HuH-7.5 (cell line): ENCODE measurements around the gene EGFL7.
A peak's percentile ranks its signal among the peaks of the same experiment; 100 is the strongest.

ENCODE experiments used
- DNase-seq: peaks from one replicate; pipeline ENCODE4 v3.0.0; 2011; ENCODE audit warnings: low spot score

The EGFL7 gene

GRCh38 chr9:136659861-136660784 lies 2.6 kb upstream of the EGFL7 start:
- no peak for DNase-seq

- no peak for DNase-seq
Measured at GRCh38 chr9:136660971-136661550, 1.7 kb upstream of the EGFL7 start.

GRCh38 chr9:136661641-136662325 lies 933 bp upstream of the EGFL7 start:
- no peak for DNase-seq

- DNase-seq, result no peak
Measured at GRCh38 chr9:136662326-136662655, 425 bp upstream of the EGFL7 start.

GRCh38 chr9:136664000-136664915 lies 1.5 kb downstream of the EGFL7 start:
- DNase-seq, result no peak

- peak; percentile 98 for DNase-seq
Measured at GRCh38 chr9:136665111-136665703, 2.5 kb downstream of the EGFL7 start.

- peak; percentile 92 for DNase-seq
Measured at GRCh38 chr9:136665704-136666371, 3.1 kb downstream of the EGFL7 start.

- DNase-seq, result no peak
Measured at GRCh38 chr9:136666372-136667213, 3.9 kb downstream of the EGFL7 start.

- DNase-seq, result no peak
Measured at GRCh38 chr9:136667214-136667939, 4.7 kb downstream of the EGFL7 start.

- DNase-seq, result no peak
Measured at GRCh38 chr9:136667940-136668760, 5.4 kb downstream of the EGFL7 start.

GRCh38 chr9:136668983-136669790 lies 6.5 kb downstream of the EGFL7 start:
- DNase-seq, result no peak

- no peak for DNase-seq
Measured at GRCh38 chr9:136669791-136670464, 7.2 kb downstream of the EGFL7 start.

- no peak for DNase-seq
Measured at GRCh38 chr9:136670576-136671253, 8.0 kb downstream of the EGFL7 start.

GRCh38 chr9:136671254-136671614 lies 8.5 kb downstream of the EGFL7 start:
- DNase-seq, result no peak

GRCh38 chr9:136671646-136672430 lies 9.1 kb downstream of the EGFL7 start:
- DNase-seq, result peak; percentile 93
